Esophagus muscularis mucosa (tissue), 4 donors: ENCODE data around the gene CAMTA1.

ENCODE experiments used
- EP300 ChIP-seq: sonication (generic); formaldehyde crosslinking; IDR thresholded peaks from one replicate; pipeline ENCODE4 v1.6.1; 2017; ENCODE audit warnings: antibody characterized with exemption
- POLR2AphosphoS5 ChIP-seq, 2 donors: sonication (generic); formaldehyde crosslinking; IDR thresholded peaks; one replicate each; pipeline ENCODE4 v1.6.1; 2017; ENCODE audit warnings: antibody characterized with exemption in 2 of 2
- TF ChIP-seq, protein P1 (sequence below), 3 experiments: fragments of 200-600 bp in 2 of 3; fragments of 450-650 bp in 1 of 3; sonication (generic) in 2 of 3; IDR thresholded peaks; one replicate each; pipeline ENCODE4 v1.5.1; 2017 to 2019; ENCODE audit warnings: antibody characterized with exemption in 3 of 3, mild to moderate bottlenecking in 2 of 3, moderate library complexity in 1 of 3

- TF ChIP-seq, protein P1, sequence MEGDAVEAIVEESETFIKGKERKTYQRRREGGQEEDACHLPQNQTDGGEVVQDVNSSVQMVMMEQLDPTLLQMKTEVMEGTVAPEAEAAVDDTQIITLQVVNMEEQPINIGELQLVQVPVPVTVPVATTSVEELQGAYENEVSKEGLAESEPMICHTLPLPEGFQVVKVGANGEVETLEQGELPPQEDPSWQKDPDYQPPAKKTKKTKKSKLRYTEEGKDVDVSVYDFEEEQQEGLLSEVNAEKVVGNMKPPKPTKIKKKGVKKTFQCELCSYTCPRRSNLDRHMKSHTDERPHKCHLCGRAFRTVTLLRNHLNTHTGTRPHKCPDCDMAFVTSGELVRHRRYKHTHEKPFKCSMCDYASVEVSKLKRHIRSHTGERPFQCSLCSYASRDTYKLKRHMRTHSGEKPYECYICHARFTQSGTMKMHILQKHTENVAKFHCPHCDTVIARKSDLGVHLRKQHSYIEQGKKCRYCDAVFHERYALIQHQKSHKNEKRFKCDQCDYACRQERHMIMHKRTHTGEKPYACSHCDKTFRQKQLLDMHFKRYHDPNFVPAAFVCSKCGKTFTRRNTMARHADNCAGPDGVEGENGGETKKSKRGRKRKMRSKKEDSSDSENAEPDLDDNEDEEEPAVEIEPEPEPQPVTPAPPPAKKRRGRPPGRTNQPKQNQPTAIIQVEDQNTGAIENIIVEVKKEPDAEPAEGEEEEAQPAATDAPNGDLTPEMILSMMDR (IDR thresholded peaks at IDR 0.05) = no peak
- no peak for TF ChIP-seq POLR2AphosphoS5 (IDR thresholded peaks at IDR 0.05)
- TF ChIP-seq EP300 = no peak
Measured at GRCh38 chr1:7077970-7078369, 292.7 kb downstream of the CAMTA1 start.
